GM12878 (cell line): Measurements from ENCODE around the gene IGFALS. TPM values are rescaled to one million over a fixed set of nuclear protein-coding genes. Genes with fewer than 3 reads are reported as not detected.

Experiments
- ATAC-seq: fragments of 200-7000 bp; cut with Tn5 transposase; 3 replicates; pipeline ENCODE4 v1.9.1; 2020; ENCODE audit warnings: mild to moderate bottlenecking, moderate library complexity
- BruUV-seq: library from RNA; stranded (reverse); fragments of 400-500 nt; replicated peaks from 2 replicates; lab custom pipeline; 2021; lab: Mats Ljungman, UMichigan
- CTCF ChIA-PET: fragments of 300-600 bp; sonication (Branson Sonifier 250); formaldehyde crosslinking; extraction: SDS; loops from one replicate; lab custom pipeline; 2021; ENCODE audit warnings: inconsistent platforms; lab: Yijun Ruan, JAX
- POLR2A ChIA-PET: fragments of 350-600 bp; formaldehyde crosslinking; extraction: SDS; loops from one replicate; lab custom pipeline; 2021; ENCODE audit warnings: inconsistent platforms; lab: Charles Lee
- RAD21 ChIA-PET: fragments of 300-600 bp; sonication (Branson Sonifier 250); formaldehyde crosslinking; loops from one replicate; lab custom pipeline; 2023; ENCODE audit warnings: antibody characterized with exemption; ENCODE audit not compliant: unreplicated experiment; lab: Charles Lee
- SMC1A ChIA-PET: fragments of 300-600 bp; sonication (Branson Sonifier 250); formaldehyde crosslinking; loops from one replicate; lab custom pipeline; 2023; ENCODE audit not compliant: unreplicated experiment, uncharacterized antibody; lab: Charles Lee
- DNase-seq: peaks from one replicate; pipeline ENCODE4 v3.0.0-alpha.2; 2011; ENCODE audit warnings: low read depth, low spot score
- FAIRE-seq: peaks from 3 replicates; lab custom pipeline; 2011; peaks lifted over from hg19 to GRCh38; lab: Jason Lieb, UNC
- H2AFZ ChIP-seq: 2 replicates; pipeline ENCODE4 v1.6.0; 2011; ENCODE audit warnings: low read depth, low read length, control low read depth; ENCODE audit not compliant: control insufficient read depth
- H3K27ac ChIP-seq: 2 replicates; pipeline ENCODE4 v1.5.1; 2011; ENCODE audit warnings: control low read depth; ENCODE audit not compliant: control insufficient read depth, insufficient read depth
- H3K27me3 ChIP-seq, 2 experiments: replicated peaks in 1 of 2; 2 replicates each; pipeline versions ENCODE4 v1.6.0 to v1.6.1; 2011; ENCODE audit warnings: low read length in 1 of 2; ENCODE audit not compliant: control insufficient read depth in 2 of 2, insufficient read depth in 2 of 2
- H3K36me3 ChIP-seq, 2 experiments: 2 replicates each; pipeline ENCODE4 v1.5.1; 2011; ENCODE audit warnings: low read length in 1 of 2; ENCODE audit not compliant: control insufficient read depth in 2 of 2, insufficient read depth in 2 of 2
- H3K4me1 ChIP-seq: 2 replicates; pipeline ENCODE4 v1.6.1; 2011; ENCODE audit warnings: mild to moderate bottlenecking, low read length, moderate library complexity, mixed read lengths; ENCODE audit not compliant: control insufficient read depth, insufficient read depth
- H3K4me2 ChIP-seq: 2 replicates; pipeline ENCODE4 v1.6.0; 2011; ENCODE audit warnings: control low read depth; ENCODE audit not compliant: control insufficient read depth, insufficient read depth
- H3K4me3 ChIP-seq: fragments of 200-600 bp; sonication (generic); 2 replicates; pipeline ENCODE4 v1.5.1; 2016
- H3K79me2 ChIP-seq: 2 replicates; pipeline ENCODE4 v1.6.0; 2011; ENCODE audit warnings: low read length; ENCODE audit not compliant: control insufficient read depth, insufficient read depth
- H3K9ac ChIP-seq: 2 replicates; pipeline ENCODE4 v1.8.0; 2011; ENCODE audit warnings: low read length, control low read depth, mixed read lengths; ENCODE audit not compliant: control insufficient read depth, insufficient read depth
- H3K9me3 ChIP-seq: replicated peaks from 3 replicates; pipeline ENCODE4 v1.5.1; 2011; ENCODE audit warnings: mild to moderate bottlenecking, low read length; ENCODE audit not compliant: control insufficient read depth, insufficient read depth
- H4K20me1 ChIP-seq: 2 replicates; pipeline ENCODE4 v1.6.0; 2011; ENCODE audit not compliant: control insufficient read depth, insufficient read depth
- ATF2 ChIP-seq: IDR thresholded peaks from 2 replicates; pipeline ENCODE4 v1.6.1; 2012; ENCODE audit warnings: low read length, inconsistent platforms
- BCL11A ChIP-seq: IDR thresholded peaks from 2 replicates; pipeline ENCODE4 v1.6.1; 2011; ENCODE audit warnings: low read depth, low read length
- CHD2 ChIP-seq: IDR thresholded peaks from 2 replicates; pipeline ENCODE4 v1.6.1; 2011; ENCODE audit warnings: low read depth, low read length, improper control_type of control experiment, borderline replicate concordance
- HDGF ChIP-seq: fragments of 450-650 bp; IDR thresholded peaks from 2 replicates; pipeline ENCODE4 v1.6.1; 2016; ENCODE audit warnings: antibody characterized with exemption
- IRF3 ChIP-seq: fragments of 450-650 bp; IDR thresholded peaks from 2 replicates; pipeline ENCODE4 v1.6.1; 2014; ENCODE audit warnings: mild to moderate bottlenecking
- KAT2A ChIP-seq: conservative IDR thresholded peaks from 2 replicates; pipeline ENCODE4 v1.6.1; 2011; ENCODE audit warnings: low read depth, low read length; ENCODE audit not compliant: control insufficient read depth
- POLR2AphosphoS5 ChIP-seq: IDR thresholded peaks from 2 replicates; pipeline ENCODE4 v1.6.1; 2011; ENCODE audit warnings: mild to moderate bottlenecking, low read length, inconsistent platforms
- RELA ChIP-seq: fragments of 450-650 bp; IDR thresholded peaks from 2 replicates; pipeline ENCODE4 v1.8.0; 2014; ENCODE audit warnings: borderline replicate concordance; ENCODE audit not compliant: partially characterized antibody
- SIX5 ChIP-seq: IDR thresholded peaks from 2 replicates; pipeline ENCODE4 v1.6.1; 2011; ENCODE audit warnings: mild to moderate bottlenecking, low read depth, low read length, moderate library complexity; ENCODE audit not compliant: severe bottlenecking
- SPI1 ChIP-seq: IDR thresholded peaks from 2 replicates; pipeline ENCODE4 v1.6.1; 2011; ENCODE audit warnings: low read depth, mild to moderate bottlenecking, low read length, moderate library complexity, borderline replicate concordance; ENCODE audit not compliant: insufficient read depth
- STAT1 ChIP-seq: fragments of 450-650 bp; conservative IDR thresholded peaks from 2 replicates; pipeline ENCODE4 v1.6.1; 2014; ENCODE audit warnings: antibody characterized with exemption, mild to moderate bottlenecking
- STAT3 ChIP-seq: IDR thresholded peaks from 2 replicates; pipeline ENCODE4 v1.6.1; 2011; ENCODE audit warnings: low read depth, low read length, improper control_type of control experiment
- TBL1XR1 ChIP-seq: IDR thresholded peaks from 2 replicates; pipeline ENCODE4 v1.6.1; 2012; ENCODE audit warnings: low read depth, low read length, improper control_type of control experiment
- ZBTB40 ChIP-seq: fragments of 450-650 bp; IDR thresholded peaks from 2 replicates; pipeline ENCODE4 v1.6.1; 2016; ENCODE audit warnings: mild to moderate bottlenecking, moderate library complexity, borderline replicate concordance
- ZNF207 ChIP-seq: fragments of 450-650 bp; IDR thresholded peaks from 2 replicates; pipeline ENCODE4 v1.6.1; 2014; ENCODE audit warnings: antibody characterized with exemption, mild to moderate bottlenecking, borderline replicate concordance
- ZNF24 ChIP-seq: fragments of 450-650 bp; IDR thresholded peaks from 2 replicates; pipeline ENCODE4 v1.6.1; 2017; ENCODE audit warnings: antibody characterized with exemption, mild to moderate bottlenecking
- ZNF622 ChIP-seq: fragments of 450-650 bp; IDR thresholded peaks from 2 replicates; pipeline ENCODE4 v1.6.1; 2017; ENCODE audit warnings: mild to moderate bottlenecking, inconsistent platforms
- WGBS: methylation state at CpG from one replicate; pipeline ENCODE4 v1.1.6; 2016; ENCODE audit warnings: low lambda C conversion rate; ENCODE audit not compliant: insufficient replicate concordance, insufficient coverage; ENCODE audit errors: missing lambda C conversion rate; 5-methylcytosine and 5-hydroxymethylcytosine counted together
- in situ Hi-C: fragments of 300-500 bp; cut with MboI; formaldehyde crosslinking; loops from 9 replicates; pipeline ENCODE4 v1.14.3; 2018; ENCODE audit warnings: mixed read lengths
- intact Hi-C: fragments of 100-400 bp; cut with micrococcal nuclease; formaldehyde crosslinking; loops from one replicate; pipeline ENCODE4 v1.14.2; 2022; ENCODE audit not compliant: unreplicated experiment
- polyA plus RNA-seq, 11 experiments: library from polyadenylated mRNA; depleted of rRNA in 4 of 11; unstranded in 6 of 11; stranded (reverse) in 5 of 11; fragments of >200 nt; fragmentation: Nextera tagmentation in 4 of 11; fragmentation: Illumina TruSeq in 1 of 11; extraction: Ambion mirVana in 4 of 11; extraction: Trizol in 1 of 11; gene quantifications; 1 replicate in 1 of 11; 2 replicates in 10 of 11; pipeline versions ENCODE4 v1.2.1 to v1.2.3, GENCODE V29; 2011 to 2016; ENCODE audit warnings: inconsistent platforms in 2 of 11, missing spikeins in 2 of 11, low read depth in 1 of 11
- total RNA-seq, 4 experiments: library from RNA; depleted of rRNA in 3 of 4; stranded (reverse); fragments of >200 nt in 3 of 4; fragmentation: Illumina TruSeq in 1 of 4; extraction: Trizol in 1 of 4; gene quantifications; 2 replicates each; pipeline versions ENCODE4 v1.2.1 to v1.2.3, GENCODE V29; 2013 to 2021

Gene IGFALS
- total and polyA plus RNA-seq, 10 of the 15 experiments (the other 5 are each of a cell fraction or from before 2014, with no cell fraction given), result 0.04 to 0.11 TPM; not detected in 8

- POLR2A ChIA-PET, result interaction anchor here (5.8 kb wide), 1 partner anchor 12 kb away, joined by 39 read pairs; the partner anchor contains the start of genes NUBP2 and SPSB3
- peaks cover 0 to 21% of the 10 kb centered on the region in 2 experiments; a peak in 3 of 4 replicates for H3K36me3 ChIP-seq
- ATAC-seq, result peak; percentile 38
- peak overlapping the region; percentile 86 for H3K4me2 ChIP-seq
- no peak for FAIRE-seq
- no peak for DNase-seq
- in situ Hi-C loops (loop anchor here (5.0 kb wide), 1 partner anchor 58 kb away; no protein-coding TSS in a partner anchor), intact Hi-C loops (loop anchor here (5.0 kb wide), 1 partner anchor 63 kb away; the partner anchor contains the start of gene MAPK8IP3)
- peak overlapping the region; percentile 76 for H3K9ac ChIP-seq
- H3K9me3 ChIP-seq, result no peaks in the 10 kb centered on the region
- H4K20me1 ChIP-seq, result no peaks in the 10 kb centered on the region
- peak overlapping the region; percentile 100 for H3K4me3 ChIP-seq
- CTCF ChIA-PET, result no interaction called here
- SMC1A ChIA-PET, result interaction anchor here (0.6 to 1.0 kb wide), 2 partner anchors 49 to 274 kb away, joined by 3 read pairs; no protein-coding TSS in a partner anchor
- H3K27me3 ChIP-seq, result no peaks in the 10 kb centered on the region
- 17% methylated on average over 59 of the region's 81 CpGs for WGBS
- TSS peak; percentile 49 for BruUV-seq
- peaks cover 43% of the 10 kb centered on the region for H3K79me2 ChIP-seq
- H3K4me1 ChIP-seq, result peaks cover 15% of the 10 kb centered on the region
- RAD21 ChIA-PET, result interaction anchor here (3.1 kb wide), 1 partner anchor 12 kb away, joined by 22 read pairs; the partner anchor contains the start of genes NUBP2 and SPSB3
- no peak overlapping the region for H2AFZ ChIP-seq
- H3K27ac ChIP-seq, result peak overlapping the region; percentile 69
- TF ChIP-seq TBL1XR1, result no peak
- TF ChIP-seq ZNF622, result no peak
- no peak for TF ChIP-seq STAT3
- no peak for TF ChIP-seq IRF3
- TF ChIP-seq ZBTB40, result no peak
- peak; percentile 36; the same call in 1 of the 2 replicates for TF ChIP-seq ZNF207
- TF ChIP-seq KAT2A, result no peak
- peak; percentile 52; the same call in 1 of the 2 replicates for TF ChIP-seq HDGF
- TF ChIP-seq CHD2, result no peak
- TF ChIP-seq POLR2AphosphoS5, result peak; percentile 66
- no peak for TF ChIP-seq STAT1
- TF ChIP-seq ATF2, result no peak
- TF ChIP-seq BCL11A, result no peak
- no peak for TF ChIP-seq SIX5
- TF ChIP-seq RELA, result no peak
- no peak for TF ChIP-seq ZNF24
- TF ChIP-seq SPI1, result no peak
Observed at GRCh38 chr16:1770328-1771187, 22.9 kb downstream of the IGFALS start.
